GM13976 (cell line): ENCODE results near the gene IPO11.

Experiments
- DNase-seq: peaks from one replicate; pipeline ENCODE4 v3.0.0; 2012; ENCODE audit warnings: low spot score
- CTCF ChIP-seq: IDR thresholded peaks from 2 replicates; pipeline ENCODE4 v1.5.1; 2012; ENCODE audit warnings: borderline replicate concordance, mild to moderate bottlenecking; ENCODE audit not compliant: insufficient read depth; ENCODE audit errors: extremely low read depth, missing control alignments, control extremely low read depth
- in situ Hi-C: fragments of 300-500 bp; cut with MboI; formaldehyde crosslinking; loops from one replicate; pipeline ENCODE4 v1.12.0; 2022; ENCODE audit warnings: low sequenced_read_pairs, mixed read lengths, inconsistent platforms; ENCODE audit not compliant: unreplicated experiment

The IPO11 gene

DNA sequence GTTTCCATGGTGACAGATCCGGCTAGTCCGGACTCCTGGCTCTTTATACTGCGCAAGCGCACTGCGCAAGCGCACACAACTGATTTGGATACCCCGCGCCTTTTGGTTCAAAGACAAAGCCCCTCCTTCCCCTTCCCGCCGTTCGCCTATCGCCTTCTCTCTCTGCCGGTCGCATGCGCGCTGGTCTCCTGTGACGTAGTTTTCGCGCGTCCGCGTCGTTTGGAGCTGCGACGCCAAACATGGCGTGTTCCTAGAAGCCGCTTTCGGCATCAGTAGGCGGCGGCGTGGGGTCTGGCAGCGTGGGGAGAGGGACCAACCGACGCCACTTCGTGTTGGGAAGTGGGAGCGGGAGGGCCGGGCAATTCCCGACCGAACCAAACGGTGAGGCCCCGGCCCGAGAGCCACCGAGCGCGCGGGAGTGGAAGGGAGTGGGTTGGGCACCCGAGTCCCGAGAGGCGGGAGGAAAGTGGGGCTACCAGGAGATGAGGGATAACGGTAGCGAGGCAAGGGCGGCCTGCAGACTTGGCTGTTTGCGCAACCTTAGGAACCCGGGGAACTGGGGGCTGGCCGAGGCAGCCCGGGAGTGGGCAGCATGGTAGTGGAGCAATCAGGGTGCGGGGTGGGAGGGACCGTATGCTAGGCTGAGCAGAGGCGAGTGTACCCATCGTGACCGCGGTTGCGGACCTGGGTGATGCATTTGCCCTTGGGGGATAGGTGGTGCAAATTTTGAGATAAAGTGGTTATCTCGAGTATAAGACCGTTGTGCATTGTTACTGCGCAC, at the start of gene IPO11:
TSS of gene IPO11 (plus strand) at position 215 of the 781 bp plus-strand sequence. CDS start 24,517 bp downstream, outside the sequence.
- DNase-seq = peak; percentile 98

DNA sequence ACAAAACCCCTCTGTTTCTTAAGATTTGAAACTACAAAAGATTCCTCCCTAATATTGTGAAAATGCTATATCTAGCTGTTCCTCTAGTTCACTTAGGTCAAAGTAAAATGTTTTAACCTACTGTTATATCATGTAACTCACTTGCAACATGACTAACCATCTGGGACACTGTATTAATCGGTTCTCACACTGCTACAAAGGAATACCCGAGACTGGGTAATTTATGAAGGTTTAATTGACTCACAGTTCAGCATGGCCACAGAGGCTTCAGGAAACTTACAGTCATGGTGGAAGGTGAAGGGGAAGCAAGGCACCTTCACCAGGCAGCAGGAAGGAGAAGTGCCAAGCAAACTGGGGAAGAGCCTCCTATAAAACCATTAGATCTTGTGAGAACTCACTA, 43.5 kb upstream of the IPO11 start:
- in situ Hi-C loops = no loop called here
- no peak for DNase-seq
- TF ChIP-seq CTCF = no peak

More for the DNA sequence above, at the start of gene IPO11:
- no peak for TF ChIP-seq CTCF
- in situ Hi-C loops = no loop called here

- DNase-seq = no peak
- in situ Hi-C loops = no loop called here
- TF ChIP-seq CTCF = no peak
These were observed 41.2 kb upstream of the IPO11 start for GRCh38 chr5:62371409-62371808.

GRCh38 chr5:62372600-62372999, 40.0 kb upstream of the IPO11 start:
- in situ Hi-C loops = no loop called here
- no peak for DNase-seq
- no peak for TF ChIP-seq CTCF

DNA sequence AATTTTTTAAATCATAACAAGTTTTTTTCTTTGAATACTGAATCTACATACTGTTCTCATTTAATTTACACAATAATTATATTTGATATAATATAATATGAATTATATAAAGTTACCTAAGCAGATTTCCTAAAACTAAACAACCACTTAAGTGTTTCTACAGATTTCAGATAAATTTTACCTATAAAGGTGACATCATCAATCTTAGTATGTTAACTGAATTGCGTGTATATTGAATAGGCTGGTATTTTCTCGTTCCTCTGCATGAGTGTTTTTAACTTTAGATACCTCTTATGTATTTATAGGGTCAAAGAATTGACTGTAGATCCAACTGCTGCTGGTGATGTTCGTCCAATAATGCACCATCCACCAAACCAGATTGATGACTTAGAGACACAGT, 39.2 kb upstream of the IPO11 start:
- in situ Hi-C loops = no loop called here
- TF ChIP-seq CTCF = no peak
- no peak for DNase-seq

GRCh38 chr5:62374090-62374489, 38.5 kb upstream of the IPO11 start:
- in situ Hi-C loops = no loop called here
- no peak for DNase-seq
- no peak for TF ChIP-seq CTCF
